HepG2 (cell line): ENCODE measurements around the gene GALP. TPM values are rescaled to one million over a fixed set of nuclear protein-coding genes. Genes with fewer than 3 reads are reported as not detected.

Experiments
- CENPX ChIP-seq: sonication (generic); formaldehyde crosslinking; IDR thresholded peaks from 2 replicates; pipeline ENCODE4 v1.9.0; 2021; ENCODE audit warnings: mild to moderate bottlenecking, missing genetic modification reagents, moderate library complexity
- ELF4 ChIP-seq: sonication (generic); formaldehyde crosslinking; IDR thresholded peaks from 2 replicates; pipeline ENCODE4 v1.5.0; 2020; ENCODE audit warnings: missing genetic modification reagents, mild to moderate bottlenecking, moderate library complexity, borderline replicate concordance
- ESRRA ChIP-seq: sonication (generic); formaldehyde crosslinking; IDR thresholded peaks from 2 replicates; pipeline ENCODE4 v1.5.1; 2020; ENCODE audit warnings: mild to moderate bottlenecking, low read depth, missing genetic modification reagents
- HMG20B ChIP-seq: conservative IDR thresholded peaks from 2 replicates; pipeline ENCODE4 v1.6.1; 2016; ENCODE audit warnings: missing genetic modification reagents, missing compliant biosample characterization
- KDM5A ChIP-seq: fragments of 200-600 bp; sonication (generic); IDR thresholded peaks from 2 replicates; pipeline ENCODE4 v1.7.0; 2018; ENCODE audit warnings: antibody characterized with exemption, mild to moderate bottlenecking, low read length, borderline replicate concordance
- MIER3 ChIP-seq: IDR thresholded peaks from 2 replicates; pipeline ENCODE4 v1.6.1; 2016; ENCODE audit warnings: missing compliant biosample characterization, borderline replicate concordance
- MTA1 ChIP-seq: sonication (generic); formaldehyde crosslinking; IDR thresholded peaks from 2 replicates; pipeline ENCODE4 v1.4.0; 2020; ENCODE audit warnings: missing genetic modification reagents, mild to moderate bottlenecking, borderline replicate concordance
- NAIF1 ChIP-seq: sonication (generic); formaldehyde crosslinking; IDR thresholded peaks from 2 replicates; pipeline ENCODE4 v1.5.0; 2020; ENCODE audit warnings: mild to moderate bottlenecking, missing genetic modification reagents, borderline replicate concordance
- PHF21A ChIP-seq: sonication (generic); formaldehyde crosslinking; IDR thresholded peaks from 2 replicates; pipeline ENCODE4 v1.5.0; 2020; ENCODE audit warnings: mild to moderate bottlenecking, missing genetic modification reagents
- PLRG1 ChIP-seq: fragments of 450-650 bp; conservative IDR thresholded peaks from 2 replicates; pipeline ENCODE4 v1.6.1; 2016
- RARA ChIP-seq: IDR thresholded peaks from 2 replicates; pipeline ENCODE4 v1.6.1; 2016; ENCODE audit warnings: missing genetic modification reagents, missing compliant biosample characterization
- SMC3 ChIP-seq: IDR thresholded peaks from 2 replicates; pipeline ENCODE4 v1.6.1; 2011; ENCODE audit warnings: low read length, improper control_type of control experiment
- SP1 ChIP-seq, 2 experiments: fragments of 450-650 bp in 1 of 2; sonication (generic) in 1 of 2; formaldehyde crosslinking in 1 of 2; IDR thresholded peaks; 2 replicates each; pipeline versions ENCODE4 v1.4.0 to v1.6.1; 2016 to 2020; ENCODE audit warnings: missing genetic modification reagents in 1 of 2
- TAF1 ChIP-seq: sonication (generic); formaldehyde crosslinking; IDR thresholded peaks from 2 replicates; pipeline ENCODE4 v1.4.0; 2020; ENCODE audit warnings: missing genetic modification reagents
- TBP ChIP-seq: sonication (generic); formaldehyde crosslinking; IDR thresholded peaks from 2 replicates; pipeline ENCODE4 v1.5.0; 2020; ENCODE audit warnings: missing genetic modification reagents
- TSC22D2 ChIP-seq: sonication (generic); formaldehyde crosslinking; IDR thresholded peaks from 2 replicates; pipeline ENCODE4 v1.5.1; 2020; ENCODE audit warnings: missing genetic modification reagents, mild to moderate bottlenecking, borderline replicate concordance
- ZFP37 ChIP-seq: sonication (generic); formaldehyde crosslinking; IDR thresholded peaks from 2 replicates; pipeline ENCODE4 v1.4.0; 2020; ENCODE audit warnings: missing genetic modification reagents, borderline replicate concordance
- ZNF143 ChIP-seq: sonication (generic); formaldehyde crosslinking; IDR thresholded peaks from 2 replicates; pipeline ENCODE4 v1.4.0; 2020; ENCODE audit warnings: missing genetic modification reagents
- ZNF180 ChIP-seq: sonication (generic); formaldehyde crosslinking; IDR thresholded peaks from 2 replicates; pipeline ENCODE4 v1.4.0; 2020; ENCODE audit warnings: low read depth, missing genetic modification reagents, borderline replicate concordance
- ZNF33B ChIP-seq: sonication (generic); formaldehyde crosslinking; IDR thresholded peaks from 2 replicates; pipeline ENCODE4 v1.5.1; 2020; ENCODE audit warnings: mild to moderate bottlenecking, missing genetic modification reagents
- ZNF350 ChIP-seq: sonication (generic); formaldehyde crosslinking; IDR thresholded peaks from 2 replicates; pipeline ENCODE4 v1.4.0; 2020; ENCODE audit warnings: mild to moderate bottlenecking, low read depth, missing genetic modification reagents, borderline replicate concordance
- ZNF446 ChIP-seq: sonication (generic); formaldehyde crosslinking; IDR thresholded peaks from 2 replicates; pipeline ENCODE4 v1.5.0; 2020; ENCODE audit warnings: mild to moderate bottlenecking, missing genetic modification reagents
- ZNF543 ChIP-seq: sonication (generic); formaldehyde crosslinking; IDR thresholded peaks from 2 replicates; pipeline ENCODE4 v1.4.0; 2020; ENCODE audit warnings: mild to moderate bottlenecking, missing genetic modification reagents
- ZNF724P ChIP-seq: sonication (generic); formaldehyde crosslinking; IDR thresholded peaks from 2 replicates; pipeline ENCODE4 v1.8.0; 2022; ENCODE audit warnings: missing genetic modification reagents, borderline replicate concordance
- ZNF768 ChIP-seq: sonication (generic); formaldehyde crosslinking; IDR thresholded peaks from 2 replicates; pipeline ENCODE4 v1.4.0; 2020; ENCODE audit warnings: missing genetic modification reagents
- ZNF772 ChIP-seq: sonication (generic); formaldehyde crosslinking; IDR thresholded peaks from 2 replicates; pipeline ENCODE4 v1.5.0; 2020; ENCODE audit warnings: mild to moderate bottlenecking, missing genetic modification reagents
- ZSCAN12 ChIP-seq: sonication (generic); formaldehyde crosslinking; IDR thresholded peaks from 2 replicates; pipeline ENCODE4 v1.9.0; 2021; ENCODE audit warnings: mild to moderate bottlenecking, missing genetic modification reagents
- polyA plus RNA-seq, 8 experiments: library from polyadenylated mRNA; depleted of rRNA in 3 of 8; stranded (reverse) in 7 of 8; unstranded in 1 of 8; fragments of >200 nt; fragmentation: Illumina TruSeq in 4 of 8; extraction: Trizol in 4 of 8; gene quantifications; 2 replicates each; pipeline versions ENCODE4 v1.2.1 to v1.2.3, GENCODE V29; 2011 to 2016; ENCODE audit warnings: low read depth in 4 of 8, missing spikeins in 1 of 8, mixed read lengths in 1 of 8; ENCODE audit not compliant: insufficient read depth in 1 of 8
- total RNA-seq, 5 experiments: library from RNA; depleted of rRNA; stranded (reverse); fragments of >200 nt; fragmentation: Illumina TruSeq; extraction: Trizol; gene quantifications; 2 replicates each; pipeline ENCODE4 v1.2.3, GENCODE V29; 2016; ENCODE audit warnings: low read depth in 1 of 5
- TF ChIP-seq, protein P1 (sequence below): sonication (generic); formaldehyde crosslinking; IDR thresholded peaks from 2 replicates; pipeline ENCODE4 v1.4.0; 2020; ENCODE audit warnings: missing genetic modification reagents

Gene GALP
- total and polyA plus RNA-seq, 2 of the 13 experiments (the other 11 are each of a cell fraction or from before 2014, with no cell fraction given), result not detected

DNA sequence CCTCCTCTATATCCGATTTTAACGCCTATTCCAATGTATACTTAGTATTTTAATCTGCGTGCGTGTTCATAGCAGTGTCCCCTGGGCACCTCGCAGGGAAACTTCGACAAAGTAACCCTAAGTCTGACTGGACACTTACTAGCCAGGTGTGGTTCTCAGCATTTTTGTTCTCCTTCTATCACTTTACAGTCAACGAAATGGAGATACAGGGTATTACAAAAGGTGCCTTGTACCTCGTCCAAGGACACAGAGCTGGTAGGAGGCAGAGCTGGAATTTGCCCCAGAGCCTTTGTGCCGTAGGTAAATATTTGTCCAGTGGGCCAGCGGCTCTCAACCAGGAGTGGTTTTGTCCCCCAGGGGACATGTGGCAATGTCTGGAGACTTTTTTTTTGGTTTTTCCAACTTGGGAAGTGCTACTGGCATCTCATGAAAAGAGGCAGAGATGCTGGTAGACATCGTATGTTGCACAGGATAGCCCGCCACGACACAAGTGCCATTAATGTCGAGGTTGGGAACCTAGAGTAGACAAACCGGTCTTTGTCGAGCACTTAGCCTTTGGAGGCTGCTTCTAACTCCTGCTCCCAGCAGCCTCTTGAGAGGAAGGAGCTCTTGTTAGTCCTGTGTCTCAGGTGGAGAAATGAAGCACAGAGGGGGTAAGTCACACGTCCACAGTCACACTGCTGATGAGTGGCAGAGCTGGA, 33.6 kb upstream of the GALP start (continued):
- TF ChIP-seq, protein P1, sequence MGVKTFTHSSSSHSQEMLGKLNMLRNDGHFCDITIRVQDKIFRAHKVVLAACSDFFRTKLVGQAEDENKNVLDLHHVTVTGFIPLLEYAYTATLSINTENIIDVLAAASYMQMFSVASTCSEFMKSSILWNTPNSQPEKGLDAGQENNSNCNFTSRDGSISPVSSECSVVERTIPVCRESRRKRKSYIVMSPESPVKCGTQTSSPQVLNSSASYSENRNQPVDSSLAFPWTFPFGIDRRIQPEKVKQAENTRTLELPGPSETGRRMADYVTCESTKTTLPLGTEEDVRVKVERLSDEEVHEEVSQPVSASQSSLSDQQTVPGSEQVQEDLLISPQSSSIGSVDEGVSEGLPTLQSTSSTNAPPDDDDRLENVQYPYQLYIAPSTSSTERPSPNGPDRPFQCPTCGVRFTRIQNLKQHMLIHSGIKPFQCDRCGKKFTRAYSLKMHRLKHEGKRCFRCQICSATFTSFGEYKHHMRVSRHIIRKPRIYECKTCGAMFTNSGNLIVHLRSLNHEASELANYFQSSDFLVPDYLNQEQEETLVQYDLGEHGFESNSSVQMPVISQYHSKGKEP (CRISPR knock-in tag), result no peak
- TF ChIP-seq ZNF446, result no peak
- TF ChIP-seq ZSCAN12 (CRISPR knock-in tag), result no peak
- no peak for TF ChIP-seq ZNF33B (CRISPR knock-in tag)
- TF ChIP-seq TBP (CRISPR knock-in tag), result no peak
- no peak for TF ChIP-seq HMG20B (CRISPR knock-in tag)
- peak; percentile 86 for TF ChIP-seq PHF21A (CRISPR knock-in tag)
- 0 out of 2 replicates have a peak, but pooled peaks have one; percentile 33 for TF ChIP-seq MTA1
- TF ChIP-seq ESRRA (CRISPR knock-in tag), result peak; percentile 81
- peak; percentile 54; the same call in 1 of the 2 replicates for TF ChIP-seq TAF1
- TF ChIP-seq ZNF772, result peak; percentile 59; the same call in 1 of the 2 replicates
- peak; percentile 74; the same call in 1 of the 2 replicates for TF ChIP-seq MIER3 (CRISPR knock-in tag)
- no peak for TF ChIP-seq TSC22D2
- no peak for TF ChIP-seq ELF4 (CRISPR knock-in tag)
- TF ChIP-seq ZNF543 (CRISPR knock-in tag), result no peak
- 0 out of 2 replicates have a peak, but pooled peaks have one; percentile 25 for TF ChIP-seq ZNF724P (CRISPR knock-in tag)
- no peak for TF ChIP-seq ZFP37 (CRISPR knock-in tag)
- no peak for TF ChIP-seq CENPX (CRISPR knock-in tag)
- TF ChIP-seq SP1 (IDR thresholded peaks at IDR 0.05), result no peak
- no peak for TF ChIP-seq SP1 (CRISPR knock-in tag; IDR thresholded peaks at IDR 0.05)
- TF ChIP-seq ZNF143 (CRISPR knock-in tag), result 0 out of 2 replicates have a peak, but pooled peaks have one; percentile 44
- peak; percentile 74 for TF ChIP-seq RARA (CRISPR knock-in tag)
- no peak for TF ChIP-seq KDM5A
- no peak; the same call in 1 of the 2 replicates for TF ChIP-seq NAIF1 (CRISPR knock-in tag)
- no peak for TF ChIP-seq ZNF180 (CRISPR knock-in tag)
- peak; percentile 60 for TF ChIP-seq SMC3
- TF ChIP-seq ZNF350 (CRISPR knock-in tag), result peak; percentile 67; the same call in 1 of the 2 replicates
- peak; percentile 63 for TF ChIP-seq ZNF768 (CRISPR knock-in tag)
- no peak for TF ChIP-seq PLRG1
